Lower leg skin (tissue), 3 donors: ENCODE results near the gene RNF169.

ENCODE experiments used
- CTCF ChIP-seq, 3 donors: fragments of 450-650 bp; IDR thresholded peaks; one replicate each; pipeline ENCODE4 v1.5.1; 2016; ENCODE audit warnings: antibody characterized with exemption in 3 of 3, mild to moderate bottlenecking in 3 of 3, moderate library complexity in 2 of 3
- POLR2A ChIP-seq, 2 donors: fragments of 450-650 bp; IDR thresholded peaks; one replicate each; pipeline ENCODE4 v1.6.1; 2016 to 2017; ENCODE audit warnings: antibody characterized with exemption in 2 of 2, mild to moderate bottlenecking in 1 of 2, moderate library complexity in 1 of 2

- TF ChIP-seq POLR2A (IDR thresholded peaks at IDR 0.05) (no peak), CTCF (IDR thresholded peaks at IDR 0.05) (no peak)
Measured at GRCh38 chr11:74714904-74715303, 33.7 kb upstream of the RNF169 start.
